Activated CD4-positive, alpha-beta T cell treated with anti-CD3 and anti-CD28 coated beads, Interleukin-2, Interleukin-4, amounts not matched to agents 100 ng/mL and 50 ng/mL, durations not matched to agents 16 hours and 8 hours (primary cell): Measurements from ENCODE around the gene WDFY2.

Experiments
- DNase-seq: peaks from one replicate; pipeline ENCODE4 v3.0.0-alpha.2; 2020; ENCODE audit warnings: low spot score

Gene WDFY2

GRCh38 chr13:51601601-51602565, 17.6 kb downstream of the WDFY2 start:
- no peak for DNase-seq

GRCh38 chr13:51603716-51604115, 19.5 kb downstream of the WDFY2 start:
- no peak for DNase-seq

GRCh38 chr13:51605698-51606097, 21.4 kb downstream of the WDFY2 start:
- DNase-seq: no peak

- DNase-seq: no peak
Measured at GRCh38 chr13:51607165-51607564, 22.9 kb downstream of the WDFY2 start.

- no peak for DNase-seq
Measured at GRCh38 chr13:51608857-51609406, 24.7 kb downstream of the WDFY2 start.

GRCh38 chr13:51612867-51613266, 28.6 kb downstream of the WDFY2 start:
- no peak for DNase-seq

- no peak for DNase-seq
Measured at GRCh38 chr13:51613535-51613934, 29.3 kb downstream of the WDFY2 start.

- DNase-seq: peak; percentile 73
Measured at GRCh38 chr13:51614350-51614786, 30.1 kb downstream of the WDFY2 start.

GRCh38 chr13:51618626-51619025, 34.4 kb downstream of the WDFY2 start:
- DNase-seq: no peak

GRCh38 chr13:51619614-51620013, 35.4 kb downstream of the WDFY2 start:
- DNase-seq: peak; percentile 35

GRCh38 chr13:51620165-51620983, 36.1 kb downstream of the WDFY2 start:
- no peak for DNase-seq

- DNase-seq: no peak
Measured at GRCh38 chr13:51621602-51622001, 37.3 kb downstream of the WDFY2 start.

GRCh38 chr13:51623473-51623872, 39.2 kb downstream of the WDFY2 start:
- DNase-seq: no peak

GRCh38 chr13:51624207-51624606, 39.9 kb downstream of the WDFY2 start:
- DNase-seq: peak; percentile 21

GRCh38 chr13:51624695-51625345, 40.6 kb downstream of the WDFY2 start:
- no peak for DNase-seq

GRCh38 chr13:51625555-51626345, 41.5 kb downstream of the WDFY2 start:
- DNase-seq: no peak

GRCh38 chr13:51626749-51627148, 42.5 kb downstream of the WDFY2 start:
- no peak for DNase-seq

- no peak for DNase-seq
Measured at GRCh38 chr13:51628059-51628852, 44.0 kb downstream of the WDFY2 start.

- DNase-seq: no peak
Measured at GRCh38 chr13:51629491-51630287, 45.4 kb downstream of the WDFY2 start.

GRCh38 chr13:51630288-51630615, 46.0 kb downstream of the WDFY2 start:
- DNase-seq: no peak
